T-cell (primary cell): Measurements from ENCODE around the gene ZNF341. TPM values are rescaled to one million over a fixed set of nuclear protein-coding genes. Genes with fewer than 3 reads are reported as not detected.
A peak's percentile ranks its signal among the peaks of the same experiment; 100 is the strongest.

Experiments
- ATAC-seq, 4 experiments: fragments of 200-7000 bp in 3 of 4; fragments of 150-1000 bp in 1 of 4; cut with Tn5 transposase; replicated peaks in 1 of 4; 1 replicate in 3 of 4; 2 replicates in 1 of 4; pipeline ENCODE4 v1.10.0; 2021; ENCODE audit warnings: moderate library complexity in 3 of 4, mild to moderate bottlenecking in 2 of 4, moderate number of reproducible peaks in 1 of 4
- CTCF ChIA-PET, 2 donors: fragments of 300-600 bp; sonication (Branson Sonifier 250); formaldehyde crosslinking; loops; one replicate each; lab custom pipeline; 2022; ENCODE audit warnings: antibody characterized with exemption in 2 of 2; lab: Charles Lee
- POLR2A ChIA-PET, 2 donors: fragments of 300-600 bp; sonication (Branson Sonifier 250); formaldehyde crosslinking; loops; one replicate each; lab custom pipeline; 2022; ENCODE audit warnings: antibody characterized with exemption in 2 of 2; lab: Charles Lee
- DNase-seq, 35 experiments: peaks; one replicate each; pipeline versions ENCODE4 v3.0.0 to v3.0.0-alpha.2; 2013 to 2023
- H3K27ac ChIP-seq: one replicate; pipeline ENCODE4 v1.5.1; 2013; ENCODE audit warnings: low read length
- H3K27me3 ChIP-seq, 2 experiments: replicated peaks in 1 of 2; 1 replicate in 1 of 2; 2 replicates in 1 of 2; pipeline versions ENCODE4 v1.6.1 to v1.7.0; 2013; ENCODE audit warnings: low read length in 1 of 2, mixed read lengths in 1 of 2; ENCODE audit not compliant: control insufficient read depth in 2 of 2, insufficient read depth in 2 of 2; ENCODE audit errors: extremely low read depth in 1 of 2
- H3K36me3 ChIP-seq, 2 donors: 1 replicate in 1 of 2; 2 replicates in 1 of 2; pipeline versions ENCODE4 v1.6.1 to v1.7.0; 2013; ENCODE audit warnings: low read length in 1 of 2; ENCODE audit not compliant: control insufficient read depth in 2 of 2, insufficient read depth in 1 of 2; ENCODE audit errors: extremely low read depth in 1 of 2
- H3K4me1 ChIP-seq, 2 experiments: 1 replicate in 1 of 2; 2 replicates in 1 of 2; pipeline versions ENCODE4 v1.6.1 to v1.7.0; 2013; ENCODE audit warnings: low read length in 2 of 2, mixed read lengths in 1 of 2; ENCODE audit not compliant: insufficient read depth in 2 of 2, control insufficient read depth in 1 of 2; ENCODE audit errors: extremely low read depth in 1 of 2
- H3K4me3 ChIP-seq, 2 donors: 1 replicate in 1 of 2; 2 replicates in 1 of 2; pipeline versions ENCODE4 v1.5.1 to v1.7.0; 2013; ENCODE audit warnings: mild to moderate bottlenecking in 2 of 2, low read length in 1 of 2, moderate library complexity in 1 of 2; ENCODE audit not compliant: control insufficient read depth in 1 of 2; ENCODE audit errors: extremely low read depth in 1 of 2
- H3K9me3 ChIP-seq: 2 replicates; pipeline ENCODE4 v1.7.0; 2013
- H3K27ac Mint-ChIP-seq, 2 donors: one replicate each; pipeline ENCODE4 v1.8.0; 2020 to 2021; ENCODE audit warnings: mild to moderate bottlenecking in 2 of 2, mixed read lengths in 2 of 2
- H3K27me3 Mint-ChIP-seq, 2 donors: one replicate each; pipeline ENCODE4 v1.8.0; 2021 to 2022; ENCODE audit warnings: mixed read lengths in 2 of 2
- H3K36me3 Mint-ChIP-seq: one replicate; pipeline ENCODE4 v1.8.0; 2021; ENCODE audit warnings: mixed read lengths
- H3K4me1 Mint-ChIP-seq, 3 donors: one replicate each; pipeline ENCODE4 v1.8.0; 2020 to 2022; ENCODE audit warnings: mixed read lengths in 3 of 3, mild to moderate bottlenecking in 1 of 3
- H3K4me3 Mint-ChIP-seq, 3 donors: one replicate each; pipeline ENCODE4 v1.8.0; 2020 to 2022; ENCODE audit warnings: mild to moderate bottlenecking in 3 of 3, mixed read lengths in 3 of 3, moderate library complexity in 3 of 3
- H3K9me3 Mint-ChIP-seq, 3 donors: one replicate each; pipeline ENCODE4 v1.8.0; 2020 to 2022; ENCODE audit warnings: mixed read lengths in 3 of 3
- WGBS: methylation state at CpG from one replicate; pipeline ENCODE4 v1.1.5; 2013; ENCODE audit warnings: missing lambda C conversion rate; ENCODE audit not compliant: insufficient coverage; 5-methylcytosine and 5-hydroxymethylcytosine counted together
- total RNA-seq, 35 experiments: library from RNA in 6 of 35; stranded (reverse) in 6 of 35; fragments of 120-200 nt in 1 of 35; gene quantifications; one replicate each; pipeline versions ENCODE4 v1.2.1 to v1.2.4 and lab custom pipeline; 2013 to 2026

The ZNF341 gene
- total RNA-seq, 5 donors from 2014 or later (not counting 1 experiment from before 2014, with no cell fraction given), result 4.0 to 6.1 (median 5.6) TPM

- no peaks in the 10 kb centered on the region for H3K36me3 ChIP-seq
- H3K27me3 Mint-ChIP-seq, result no peaks in the 10 kb centered on the region
- no peak overlapping the region for H3K27ac ChIP-seq
- POLR2A ChIA-PET, result no interaction called here
- H3K4me1 Mint-ChIP-seq, result peaks cover 0 to 4% (median 0%) of the 10 kb centered on the region in 3 donors
- H3K9me3 ChIP-seq, result no peaks in the 10 kb centered on the region
- ATAC-seq (no peak), DNase-seq (no peak)
- CTCF ChIA-PET, result interaction anchor here in 1 of 2 donors (0.8 kb wide), 1 partner anchor 118 kb away, joined by 4 read pairs; no protein-coding TSS in a partner anchor
- H3K4me3 ChIP-seq, result no peak overlapping the region
- WGBS, result 91% methylated on average over 2 of the region's 5 CpGs
- H3K36me3 Mint-ChIP-seq, result peaks cover under 1% of the 10 kb centered on the region
- H3K27me3 ChIP-seq, result no peaks in the 10 kb centered on the region
- no peak overlapping the region for H3K27ac Mint-ChIP-seq
- no peak overlapping the region for H3K4me3 Mint-ChIP-seq
- H3K4me1 ChIP-seq, result peaks cover 0 to 4% of the 10 kb centered on the region in 2 experiments
- H3K9me3 Mint-ChIP-seq, result no peaks in the 10 kb centered on the region
Measured at GRCh38 chr20:33796907-33797544, 65.2 kb downstream of the ZNF341 start.

DNA sequence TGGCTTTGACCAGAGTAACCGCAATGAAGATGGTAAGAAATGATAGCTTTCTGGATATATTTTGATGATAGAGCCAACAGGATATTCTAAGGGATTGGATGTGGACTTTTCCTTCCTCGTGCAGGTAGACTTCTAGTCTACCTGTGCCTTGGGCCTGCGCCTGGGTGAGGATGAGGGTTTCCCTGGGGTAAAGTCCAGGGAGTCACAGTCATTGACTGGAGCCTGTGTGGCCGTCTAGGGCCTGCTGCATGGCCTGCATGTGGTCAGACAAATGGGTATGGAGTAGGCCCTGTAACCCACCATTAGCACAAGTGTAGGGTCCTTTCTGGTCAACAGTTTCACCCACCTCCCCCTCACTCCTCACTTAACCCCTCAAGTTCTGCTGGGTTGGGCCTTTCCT, 66.6 kb downstream of the ZNF341 start:
- Mint-ChIP-seq H3K27me3 (no peaks in the 10 kb centered on the region), H3K9me3 (no peaks in the 10 kb centered on the region), H3K4me3 (no peak overlapping the region), H3K4me1 (no peaks in the 10 kb centered on the region), H3K27ac (no peak overlapping the region), H3K36me3 (no peaks in the 10 kb centered on the region)
- DNase-seq, result no peak
- WGBS, result 92% methylated on average over 2 of the region's 4 CpGs
- Histone ChIP-seq H3K4me1 (no peaks in the 10 kb centered on the region), H3K9me3 (no peaks in the 10 kb centered on the region), H3K27ac (no peak overlapping the region), H3K36me3 (no peaks in the 10 kb centered on the region), H3K27me3 (no peaks in the 10 kb centered on the region), H3K4me3 (no peak overlapping the region)
- ChIA-PET CTCF (no interaction called here), POLR2A (no interaction called here)
- ATAC-seq, result no peak

DNA sequence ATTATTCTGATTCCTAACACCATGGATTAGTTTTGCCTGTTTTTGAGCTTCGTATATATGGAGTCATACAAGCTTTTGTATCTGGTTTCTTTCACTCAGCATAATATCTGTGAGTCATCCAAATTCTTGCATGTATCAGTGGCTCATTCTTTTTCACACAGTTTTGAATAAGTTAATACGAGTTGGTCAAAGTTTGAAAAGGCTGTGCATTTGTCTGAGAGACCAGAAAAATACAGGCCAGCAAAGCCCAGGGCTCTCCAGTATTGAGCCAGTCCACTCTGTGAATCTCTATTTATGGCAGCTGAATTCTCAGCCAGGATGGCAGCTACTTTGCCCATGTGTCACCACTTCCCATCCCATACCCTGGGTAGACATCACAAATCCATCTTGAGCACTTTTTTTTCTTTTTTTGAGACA, 72.1 kb downstream of the ZNF341 start:
- H3K9me3 Mint-ChIP-seq, result no peaks in the 10 kb centered on the region
- H3K36me3 Mint-ChIP-seq, result no peaks in the 10 kb centered on the region
- no peaks in the 10 kb centered on the region for H3K4me1 Mint-ChIP-seq
- CTCF ChIA-PET, result no interaction called here
- POLR2A ChIA-PET, result no interaction called here
- Histone ChIP-seq H3K36me3 (no peaks in the 10 kb centered on the region), H3K9me3 (no peaks in the 10 kb centered on the region), H3K4me3 (no peak overlapping the region), H3K27ac (no peak overlapping the region), H3K4me1 (no peaks in the 10 kb centered on the region), H3K27me3 (no peaks in the 10 kb centered on the region)
- ATAC-seq (no peak), DNase-seq (no peak)
- 88% methylated on average over 1 of the region's 2 CpGs for WGBS
- H3K27ac Mint-ChIP-seq, result no peak overlapping the region
- H3K27me3 Mint-ChIP-seq, result no peaks in the 10 kb centered on the region
- H3K4me3 Mint-ChIP-seq, result no peak overlapping the region

- CTCF ChIA-PET, result no interaction called here
Measured at GRCh38 chr20:33808388-33808787, 76.6 kb downstream of the ZNF341 start.

GRCh38 chr20:33810259-33810658, 78.5 kb downstream of the ZNF341 start:
- no peak for ATAC-seq
- no peak for DNase-seq
- WGBS, result 61% methylated on average over 4 of the region's 5 CpGs
- Histone ChIP-seq H3K4me3 (no peak overlapping the region), H3K36me3 (no peaks in the 10 kb centered on the region), H3K27ac (no peak overlapping the region), H3K9me3 (no peaks in the 10 kb centered on the region), H3K4me1 (peaks cover 20 to 37% of the 10 kb centered on the region in 2 experiments), H3K27me3 (no peaks in the 10 kb centered on the region)
- Mint-ChIP-seq H3K9me3 (no peaks in the 10 kb centered on the region), H3K4me1 (peaks cover 36 to 38% (median 37%) of the 10 kb centered on the region in 3 donors), H3K4me3 (no peak overlapping the region), H3K27ac (no peak overlapping the region), H3K27me3 (no peaks in the 10 kb centered on the region), H3K36me3 (peaks cover 7% of the 10 kb centered on the region)
- CTCF ChIA-PET, result interaction anchor here in 1 of 2 donors (1.7 kb wide), 1 partner anchor 302 kb away, joined by 5 read pairs; the partner anchor contains the start of gene EIF2S2
- POLR2A ChIA-PET, result interaction anchor here (0.7 to 1.3 kb wide), 2 partner anchors 20 to 302 kb away, joined by 3 to 7 read pairs; partner anchors contain the start of gene EIF2S2 (in 1 of the 2)

More at GRCh38 chr20:33808388-33808787, 76.6 kb downstream of the ZNF341 start:
- Mint-ChIP-seq H3K27me3 (no peaks in the 10 kb centered on the region), H3K9me3 (no peaks in the 10 kb centered on the region), H3K4me3 (no peak overlapping the region), H3K36me3 (no peaks in the 10 kb centered on the region), H3K4me1 (peaks cover 17 to 20% (median 19%) of the 10 kb centered on the region in 3 donors), H3K27ac (no peak overlapping the region)
- no peak for ATAC-seq
- Histone ChIP-seq H3K36me3 (no peaks in the 10 kb centered on the region), H3K9me3 (no peaks in the 10 kb centered on the region), H3K27me3 (no peaks in the 10 kb centered on the region), H3K4me1 (peaks cover 12 to 21% of the 10 kb centered on the region in 2 experiments), H3K27ac (no peak overlapping the region), H3K4me3 (no peak overlapping the region)
- POLR2A ChIA-PET, result interaction anchor here in 1 of 2 donors (0.6 to 0.7 kb wide), 2 partner anchors 104 to 853 kb away, joined by 3 to 7 read pairs; no protein-coding TSS in a partner anchor
- DNase-seq, result no peak
- 100% methylated on average over 2 of the region's 3 CpGs for WGBS

GRCh38 chr20:33810885-33811775, 79.3 kb downstream of the ZNF341 start, which contains the start of gene CHMP4B:
TSS of gene CHMP4B (plus strand) at chr20:33811348. CDS start at chr20:33811469, 121 bp downstream.
- ChIA-PET CTCF (interaction anchor here in 1 of 2 donors (0.5 to 1.7 kb wide), 5 partner anchors 16 to 301 kb away, joined by 3 to 5 read pairs (median 3); partner anchors contain the start of gene EIF2S2), POLR2A (interaction anchor here (0.7 to 1.3 kb wide), 3 partner anchors 21 to 301 kb away, joined by 3 to 8 read pairs (median 7); partner anchors contain the start of genes EIF2S2 (in 1 of the 2) and RALY (in 1 of the 2))
- Mint-ChIP-seq H3K4me1 (peaks cover 44 to 46% (median 45%) of the 10 kb centered on the region in 3 donors), H3K27ac (peak within 1 kb of the TSS; percentile 79 to 94), H3K9me3 (no peaks in the 10 kb centered on the region), H3K36me3 (peaks cover 9% of the 10 kb centered on the region), H3K4me3 (peak within 1 kb of the TSS; percentile 92 to 99 (median 96)), H3K27me3 (no peaks in the 10 kb centered on the region)
- Histone ChIP-seq H3K36me3 (no peaks in the 10 kb centered on the region), H3K4me3 (peak within 1 kb of the TSS; percentile 90 to 97), H3K27ac (peak within 1 kb of the TSS; percentile 54), H3K27me3 (no peaks in the 10 kb centered on the region), H3K4me1 (peaks cover 24 to 37% of the 10 kb centered on the region in 2 experiments), H3K9me3 (no peaks in the 10 kb centered on the region)
- under 1% methylated on average over 71 of the region's 71 CpGs for WGBS
- ATAC-seq (peak; percentile 97 to 99 (median 98)), DNase-seq (peak; percentile 95 to 99 (median 99))
